ENCODE measurements around the gene IL17D.

Gene IL17D

GRCh38 chr13:20717581-20718542 is 14.4 kb downstream of the IL17D start:
- Histone ChIP-seq H3K4me3 (ENCODE audit: insufficient read depth, low read length, poor library complexity, severe bottlenecking) (no peak overlapping the region), H3F3A (ENCODE audit: insufficient read depth) (no peaks in the 10 kb centered on the region), H3K27me3 (ENCODE audit: low read length) (no peaks in the 10 kb centered on the region)

DNA sequence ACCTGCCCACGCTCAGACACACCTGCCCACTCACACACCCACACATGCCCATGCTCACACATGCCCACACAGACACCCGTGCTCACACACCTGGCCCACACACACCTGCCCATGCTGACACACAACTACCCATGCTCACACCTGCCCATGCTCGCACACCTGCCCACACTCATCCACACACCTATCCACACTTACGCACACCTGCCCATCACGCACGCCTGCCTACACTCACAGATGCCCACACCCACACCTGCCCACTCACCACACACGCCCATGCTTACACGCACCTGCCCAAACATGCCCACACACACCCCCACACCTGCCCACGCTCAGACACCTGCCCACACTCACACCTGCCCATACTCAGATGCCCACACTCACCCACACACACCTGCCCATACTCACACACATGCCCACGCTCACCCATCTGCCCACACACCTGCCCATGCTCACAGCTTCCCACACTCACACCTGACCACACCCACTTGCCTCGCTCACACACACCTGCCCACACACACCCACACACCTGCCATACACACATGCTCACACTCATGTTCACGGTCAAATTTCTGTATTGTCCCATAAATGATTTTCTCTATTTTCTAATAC is 15.6 kb downstream of the IL17D start:
- H3K27me3 ChIP-seq (ENCODE audit: low read length): no peaks in the 10 kb centered on the region
- no peaks in the 10 kb centered on the region for H3F3A ChIP-seq (ENCODE audit: insufficient read depth)
- TF ChIP-seq CTCF (IDR thresholded peaks at IDR 0.05; ENCODE audit: insufficient read depth, low read length, poor library complexity, severe bottlenecking) (no peak), EZH2phosphoT487 (conservative IDR thresholded peaks at IDR 0.05; ENCODE audit: low read length) (no peak)
- H3K79me2 ChIP-seq (ENCODE audit: insufficient read depth, low read length): no peaks in the 10 kb centered on the region
- H2AFZ ChIP-seq (ENCODE audit: low read depth, low read length, severe bottlenecking): no peak overlapping the region
- no peak overlapping the region for H3K27ac ChIP-seq (ENCODE audit: low read depth, low read length)
- H4K20me1 ChIP-seq (ENCODE audit: low read depth, low read length): no peaks in the 10 kb centered on the region
- no peak overlapping the region for H3K4me2 ChIP-seq (ENCODE audit: low read depth, low read length, poor library complexity, severe bottlenecking)
- H3K4me3 ChIP-seq (ENCODE audit: insufficient read depth, low read length, poor library complexity, severe bottlenecking): no peak overlapping the region
- no peaks in the 10 kb centered on the region for H3K36me3 ChIP-seq (ENCODE audit: low read length)
- H3K9me3 ChIP-seq (ENCODE audit: insufficient read depth, low read length): no peaks in the 10 kb centered on the region
- H3K9me2 ChIP-seq (replicated peaks; ENCODE audit: insufficient read depth, low read length): no peaks in the 10 kb centered on the region
- no peak overlapping the region for H3K9ac ChIP-seq (ENCODE audit: low read length)

More at GRCh38 chr13:20717581-20718542, 14.4 kb downstream of the IL17D start:
- no peak overlapping the region for H2AFZ ChIP-seq (ENCODE audit: low read depth, low read length, severe bottlenecking)
- no peaks in the 10 kb centered on the region for H3K79me2 ChIP-seq (ENCODE audit: insufficient read depth, low read length)
- no peaks in the 10 kb centered on the region for H4K20me1 ChIP-seq (ENCODE audit: low read depth, low read length)
- TF ChIP-seq CTCF (IDR thresholded peaks at IDR 0.05; ENCODE audit: insufficient read depth, low read length, poor library complexity, severe bottlenecking) (no peak), EZH2phosphoT487 (conservative IDR thresholded peaks at IDR 0.05; ENCODE audit: low read length) (no peak)
- no peaks in the 10 kb centered on the region for H3K9me2 ChIP-seq (replicated peaks; ENCODE audit: insufficient read depth, low read length)
- no peaks in the 10 kb centered on the region for H3K36me3 ChIP-seq (ENCODE audit: low read length)
- no peak overlapping the region for H3K4me2 ChIP-seq (ENCODE audit: low read depth, low read length, poor library complexity, severe bottlenecking)
- no peaks in the 10 kb centered on the region for H3K9me3 ChIP-seq (ENCODE audit: insufficient read depth, low read length)
- H3K9ac ChIP-seq (ENCODE audit: low read length): no peak overlapping the region
- no peak overlapping the region for H3K27ac ChIP-seq (ENCODE audit: low read depth, low read length)

- TF ChIP-seq EZH2phosphoT487 (conservative IDR thresholded peaks at IDR 0.05; ENCODE audit: low read length) (no peak), CTCF (IDR thresholded peaks at IDR 0.05; ENCODE audit: insufficient read depth, low read length, poor library complexity, severe bottlenecking) (no peak)
- no peaks in the 10 kb centered on the region for H3K27me3 ChIP-seq (ENCODE audit: low read length)
- H3K4me2 ChIP-seq (ENCODE audit: low read depth, low read length, poor library complexity, severe bottlenecking): no peak overlapping the region
- no peaks in the 10 kb centered on the region for H3K79me2 ChIP-seq (ENCODE audit: insufficient read depth, low read length)
- H3F3A ChIP-seq (ENCODE audit: insufficient read depth): no peaks in the 10 kb centered on the region
- H4K20me1 ChIP-seq (ENCODE audit: low read depth, low read length): no peaks in the 10 kb centered on the region
- no peak overlapping the region for H3K4me3 ChIP-seq (ENCODE audit: insufficient read depth, low read length, poor library complexity, severe bottlenecking)
- no peak overlapping the region for H2AFZ ChIP-seq (ENCODE audit: low read depth, low read length, severe bottlenecking)
- no peaks in the 10 kb centered on the region for H3K9me2 ChIP-seq (replicated peaks; ENCODE audit: insufficient read depth, low read length)
- H3K27ac ChIP-seq (ENCODE audit: low read depth, low read length): no peak overlapping the region
- no peaks in the 10 kb centered on the region for H3K36me3 ChIP-seq (ENCODE audit: low read length)
- H3K9me3 ChIP-seq (ENCODE audit: insufficient read depth, low read length): no peaks in the 10 kb centered on the region
- H3K9ac ChIP-seq (ENCODE audit: low read length): no peak overlapping the region
Observed at GRCh38 chr13:20719783-20720182, 16.3 kb downstream of the IL17D start.

Data from SU-DHL-6 (cell line).